Mononuclear cell (primary cell): Measurements from ENCODE around the gene MPIG6B. TPM values are rescaled to one million over a fixed set of nuclear protein-coding genes. Genes with fewer than 3 reads are reported as not detected.

Source experiments
- H3K27me3 ChIP-seq: 2 replicates; pipeline ENCODE4 v1.6.0; 2011; ENCODE audit warnings: low read length, control low read depth; ENCODE audit not compliant: insufficient read depth
- H3K4me1 ChIP-seq: 2 replicates; pipeline ENCODE4 v1.5.1; 2011; ENCODE audit warnings: mild to moderate bottlenecking, low read length, control low read depth; ENCODE audit not compliant: insufficient read depth
- H3K4me3 ChIP-seq: 2 replicates; pipeline ENCODE4 v1.5.1; 2011; ENCODE audit warnings: mild to moderate bottlenecking, low read length, moderate library complexity
- H3K9me3 ChIP-seq: 2 replicates; pipeline ENCODE4 v1.5.1; 2011; ENCODE audit warnings: low read depth, mild to moderate bottlenecking, control low read depth, low read length
- total RNA-seq: library from RNA; depleted of rRNA; stranded (reverse); fragments of >200 nt; gene quantifications from one replicate; pipeline ENCODE4 v1.2.3, GENCODE V29; 2012

Gene MPIG6B
- total RNA-seq, 1 donor: 11.5 TPM

DNA sequence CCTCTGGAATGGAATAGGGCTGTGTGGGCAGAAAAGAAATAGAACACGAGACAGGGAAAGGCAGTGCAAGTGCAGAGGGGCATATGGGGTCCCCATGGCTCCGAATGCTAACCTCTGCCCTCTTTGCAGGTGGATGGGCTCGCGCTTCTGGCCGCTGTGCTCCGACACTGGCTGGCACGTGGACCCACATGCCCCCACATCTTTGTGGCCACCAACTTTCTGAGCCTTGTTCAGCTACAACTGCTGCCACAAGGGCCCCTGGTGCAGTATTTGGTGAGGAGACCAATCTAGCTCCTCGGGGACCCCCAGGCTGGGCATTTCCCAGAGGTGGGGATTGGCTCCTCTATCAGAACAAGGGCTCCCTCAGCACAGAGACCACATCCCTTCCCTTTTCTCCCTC, 38.2 kb downstream of the MPIG6B start:
- Histone ChIP-seq H3K9me3 (no peaks in the 10 kb centered on the region), H3K4me3 (no peak overlapping the region), H3K27me3 (no peaks in the 10 kb centered on the region), H3K4me1 (no peaks in the 10 kb centered on the region)

DNA sequence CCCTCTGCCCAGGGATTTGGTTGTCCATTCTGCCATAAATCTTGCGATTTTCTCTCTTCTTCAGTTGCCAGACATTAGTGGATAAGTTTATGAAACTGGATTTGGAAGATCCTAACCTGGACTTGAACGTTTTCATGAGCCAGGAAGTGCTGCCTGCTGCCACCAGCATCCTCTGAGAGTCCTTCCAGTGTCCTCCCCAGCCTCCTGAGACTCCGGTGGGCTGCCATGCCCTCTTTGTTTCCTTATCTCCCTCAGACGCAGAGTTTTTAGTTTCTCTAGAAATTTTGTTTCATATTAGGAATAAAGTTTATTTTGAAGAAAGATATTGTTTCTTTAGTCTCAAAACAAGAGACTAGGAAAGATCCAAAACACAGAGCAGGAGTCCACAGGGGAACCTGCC, 39.2 kb downstream of the MPIG6B start, which contains the start of gene SAPCD1:
Gene SAPCD1 (plus strand): TSS at position 301 of the 400 bp plus-strand sequence. CDS start 399 bp downstream, outside the sequence.
- H3K27me3 ChIP-seq: no peaks in the 10 kb centered on the region
- no peaks in the 10 kb centered on the region for H3K9me3 ChIP-seq

DNA sequence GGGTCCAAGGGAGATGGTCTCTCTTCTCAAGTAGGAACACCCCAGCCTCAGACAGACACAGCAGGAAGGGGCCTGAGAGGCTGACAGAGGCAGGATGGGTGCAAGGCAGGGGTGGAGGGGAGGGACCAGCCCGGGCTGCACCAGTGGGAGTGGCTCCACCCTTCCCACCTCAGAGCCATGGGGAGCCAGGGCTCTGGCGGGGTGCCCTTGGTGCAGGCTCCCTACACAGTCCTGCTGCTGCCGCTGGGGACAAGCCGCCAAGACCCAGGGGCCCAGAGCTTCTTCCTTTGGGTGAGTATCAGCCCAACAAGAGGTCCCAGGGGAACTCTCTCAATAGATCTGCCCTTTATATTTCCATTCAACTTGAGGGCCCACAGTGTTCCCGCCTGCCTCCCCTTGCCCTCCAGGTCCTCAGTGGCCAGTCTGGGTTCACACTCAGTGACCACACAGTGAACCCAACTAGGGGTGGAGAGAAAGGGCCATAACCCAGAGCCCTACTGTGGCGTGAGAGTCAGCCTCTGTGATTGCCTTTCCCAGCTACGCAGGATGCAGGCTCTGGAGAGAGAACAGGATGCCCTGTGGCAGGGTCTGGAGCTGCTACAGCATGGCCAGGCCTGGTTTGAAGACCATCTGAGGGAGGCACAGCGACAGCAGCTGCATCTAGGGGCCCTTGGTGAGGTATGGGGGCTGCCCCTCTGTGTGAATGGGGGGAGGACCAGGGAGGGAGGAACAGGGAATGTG, 39.9 kb downstream of the MPIG6B start:
- Histone ChIP-seq H3K27me3 (no peaks in the 10 kb centered on the region), H3K4me1 (peaks cover 3% of the 10 kb centered on the region), H3K9me3 (no peaks in the 10 kb centered on the region), H3K4me3 (no peak overlapping the region)

More for the DNA sequence above, 39.2 kb downstream of the MPIG6B start, which contains the start of gene SAPCD1:
- H3K4me1 ChIP-seq: no peaks in the 10 kb centered on the region
- no peak within 1 kb of the TSS for H3K4me3 ChIP-seq

DNA sequence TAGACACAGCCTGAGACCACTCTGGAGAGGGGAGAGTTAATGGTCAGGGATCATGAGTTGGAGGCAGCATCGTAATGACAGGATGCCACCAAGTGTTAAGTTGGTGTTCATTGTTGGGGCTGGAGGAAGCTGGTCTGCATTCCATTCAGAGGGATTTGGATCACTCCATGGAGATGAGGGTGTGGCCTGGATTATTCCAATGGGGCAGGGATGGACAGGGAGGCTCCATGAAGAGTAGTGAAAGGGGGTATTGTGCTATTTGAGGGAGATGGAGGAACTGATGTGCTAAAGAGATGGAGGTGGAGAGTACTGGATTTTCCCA, 40.4 kb downstream of the MPIG6B start:
- H3K4me1 ChIP-seq: peaks cover 9% of the 10 kb centered on the region
- H3K4me3 ChIP-seq: no peak overlapping the region
- no peaks in the 10 kb centered on the region for H3K27me3 ChIP-seq
- H3K9me3 ChIP-seq: no peaks in the 10 kb centered on the region

DNA sequence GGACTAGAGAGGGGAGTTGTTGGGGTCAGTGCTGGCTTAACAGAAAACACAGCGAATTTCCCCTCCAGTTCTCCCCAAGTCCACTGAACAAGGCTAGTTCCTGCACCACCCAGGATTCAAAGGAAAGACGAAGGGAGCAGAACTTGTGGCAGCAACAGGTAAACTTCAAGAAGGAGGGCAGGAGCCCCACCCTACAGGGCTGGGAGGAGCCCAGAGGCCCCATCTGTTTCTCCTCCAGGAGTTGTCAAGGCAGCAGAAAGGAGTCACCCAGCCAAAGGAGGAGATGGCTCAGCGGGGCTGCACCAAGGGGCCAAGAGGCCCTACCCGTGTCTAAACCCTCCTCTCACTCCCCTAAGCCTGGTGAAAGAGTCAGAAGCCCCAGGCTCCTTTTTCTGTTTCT, 41.0 kb downstream of the MPIG6B start:
- Histone ChIP-seq H3K27me3 (no peaks in the 10 kb centered on the region), H3K9me3 (no peaks in the 10 kb centered on the region), H3K4me3 (no peak overlapping the region), H3K4me1 (peaks cover 15% of the 10 kb centered on the region)

DNA sequence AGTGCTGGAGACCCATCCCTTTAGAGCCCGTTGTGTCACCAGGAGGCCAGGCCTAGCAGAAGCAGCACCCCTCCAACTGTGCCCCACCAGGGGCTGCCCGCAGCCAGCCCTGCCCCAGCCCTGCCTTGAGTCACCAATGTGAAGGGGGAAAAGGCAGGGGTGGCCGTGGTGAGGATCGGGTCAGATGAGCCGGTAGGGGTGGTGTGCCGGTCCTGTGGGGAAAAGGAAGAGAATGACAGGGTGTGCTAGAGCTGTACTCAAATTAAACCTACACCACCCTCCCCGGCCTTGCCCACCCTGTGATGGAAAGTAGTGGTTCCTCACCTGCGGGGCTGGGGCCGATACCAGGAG, 42.4 kb downstream of the MPIG6B start:
- Histone ChIP-seq H3K4me1 (peaks cover 20% of the 10 kb centered on the region), H3K9me3 (no peaks in the 10 kb centered on the region), H3K27me3 (no peaks in the 10 kb centered on the region), H3K4me3 (no peak overlapping the region)

DNA sequence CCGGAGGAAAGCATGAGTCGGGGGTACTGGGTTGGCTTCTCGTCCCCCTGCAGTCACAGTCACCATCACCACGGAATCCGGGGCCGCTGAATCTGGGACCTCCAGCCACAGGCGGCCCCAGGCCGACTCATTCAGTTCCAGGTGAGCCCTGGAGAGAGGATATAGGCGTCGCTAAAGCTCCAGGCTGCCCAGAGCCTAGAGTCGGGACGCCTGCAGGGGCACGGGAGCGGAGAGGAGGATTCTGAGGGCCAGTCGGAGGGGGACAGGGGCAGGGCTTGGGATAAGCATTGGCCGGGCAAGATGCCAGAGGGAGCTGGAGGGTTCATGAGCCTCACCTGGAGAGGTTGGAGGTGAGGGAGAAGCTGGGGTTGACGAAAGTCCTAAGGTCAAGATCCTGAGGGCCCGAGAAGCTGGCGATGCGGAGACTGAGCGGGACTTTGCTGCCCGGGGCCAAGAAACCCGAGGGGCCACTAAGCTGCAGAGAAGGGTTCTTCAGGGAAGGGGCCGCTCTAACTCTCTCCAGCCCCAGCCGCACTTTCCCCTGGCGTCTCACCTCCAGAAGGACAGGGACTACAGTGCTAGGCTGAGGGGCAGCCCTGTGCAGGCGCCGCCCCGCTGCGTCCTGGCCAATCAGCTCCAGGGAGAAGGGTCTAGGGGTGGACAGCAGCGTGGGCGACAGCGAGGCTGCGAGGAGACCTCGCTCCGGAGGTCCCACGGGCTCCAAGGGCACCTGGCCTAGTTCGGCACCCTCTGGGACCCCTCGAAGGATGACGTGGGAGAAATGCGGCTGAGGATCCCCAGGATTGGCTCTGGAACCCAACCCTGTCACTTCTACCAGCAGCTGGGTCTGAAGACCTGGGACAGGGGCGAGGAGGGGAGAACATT, 43.0 kb downstream of the MPIG6B start:
- Histone ChIP-seq H3K27me3 (no peaks in the 10 kb centered on the region), H3K9me3 (no peaks in the 10 kb centered on the region), H3K4me3 (no peak overlapping the region), H3K4me1 (peaks cover 20% of the 10 kb centered on the region)

DNA sequence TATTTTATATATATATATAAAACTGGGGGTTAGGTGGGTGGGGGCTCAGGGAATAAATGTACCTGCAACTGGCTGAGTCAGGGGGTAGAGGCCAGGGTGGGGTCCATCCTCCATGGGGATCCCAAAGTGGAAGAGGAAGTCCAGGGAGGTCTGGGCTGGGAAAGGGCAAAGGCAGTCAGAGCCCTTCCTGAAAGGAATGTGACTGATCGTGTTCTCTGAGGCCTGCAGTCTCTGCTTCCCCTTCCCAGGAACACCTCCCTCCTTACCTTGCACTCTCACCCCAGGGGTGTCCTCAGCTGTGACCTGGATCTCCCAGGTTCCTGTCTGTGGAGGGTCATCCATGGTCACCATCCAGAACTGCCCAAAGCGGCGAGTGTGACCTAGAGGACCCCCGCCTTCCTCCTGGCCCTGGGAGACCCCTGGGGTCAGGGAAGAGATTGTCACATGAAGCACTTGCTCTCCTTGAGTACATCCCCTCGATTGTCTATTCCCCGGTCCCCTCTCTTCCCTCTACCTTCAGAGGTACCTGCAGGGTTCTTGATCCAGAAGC, 44.0 kb downstream of the MPIG6B start:
- Histone ChIP-seq H3K9me3 (no peaks in the 10 kb centered on the region), H3K4me1 (peaks cover 22% of the 10 kb centered on the region), H3K27me3 (no peaks in the 10 kb centered on the region), H3K4me3 (no peak overlapping the region)

DNA sequence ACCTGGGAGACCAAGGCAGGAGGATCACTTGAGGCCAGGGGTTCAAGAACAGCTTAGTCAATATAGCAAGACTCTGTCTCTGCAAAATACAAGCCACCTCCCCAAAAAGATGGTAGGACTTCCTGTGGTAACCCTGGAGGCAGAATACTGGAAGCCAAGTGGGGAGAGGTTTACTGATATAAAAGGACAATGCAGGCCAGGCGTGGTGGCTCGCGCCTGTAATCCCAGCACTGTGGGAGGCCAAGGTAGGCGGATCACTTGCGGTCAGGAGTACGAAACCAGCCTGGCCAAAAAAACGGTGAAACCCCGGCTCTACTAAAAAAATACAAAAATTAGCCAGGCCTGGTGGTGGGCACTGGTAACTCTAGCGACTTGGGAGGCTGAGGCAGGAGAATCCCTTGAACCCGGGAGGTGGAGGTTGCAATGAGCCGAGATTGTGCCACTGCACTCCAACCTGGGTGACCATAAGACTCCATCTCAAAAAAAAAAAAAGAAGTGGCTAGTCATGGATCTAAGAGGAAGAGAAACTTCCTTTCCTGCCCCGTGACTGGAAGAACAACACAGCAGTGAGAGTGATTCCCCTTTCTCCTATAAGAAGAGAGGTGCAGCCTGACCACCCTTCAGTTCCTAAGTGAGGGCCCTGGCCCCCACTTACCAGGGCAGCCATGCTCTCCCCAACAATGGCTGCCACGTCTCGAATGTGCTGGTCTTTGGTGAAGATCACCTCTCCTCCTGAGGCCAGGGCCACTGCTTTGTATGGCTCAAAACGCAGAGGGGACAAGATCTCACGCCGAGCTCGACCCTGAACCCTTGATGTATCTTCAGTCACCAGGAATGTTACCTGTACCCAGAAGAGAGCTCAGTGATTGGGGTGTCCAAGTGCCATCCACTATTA, 45.4 kb downstream of the MPIG6B start:
- Histone ChIP-seq H3K9me3 (no peaks in the 10 kb centered on the region), H3K4me1 (peaks cover 35% of the 10 kb centered on the region), H3K27me3 (no peaks in the 10 kb centered on the region), H3K4me3 (no peak overlapping the region)

DNA sequence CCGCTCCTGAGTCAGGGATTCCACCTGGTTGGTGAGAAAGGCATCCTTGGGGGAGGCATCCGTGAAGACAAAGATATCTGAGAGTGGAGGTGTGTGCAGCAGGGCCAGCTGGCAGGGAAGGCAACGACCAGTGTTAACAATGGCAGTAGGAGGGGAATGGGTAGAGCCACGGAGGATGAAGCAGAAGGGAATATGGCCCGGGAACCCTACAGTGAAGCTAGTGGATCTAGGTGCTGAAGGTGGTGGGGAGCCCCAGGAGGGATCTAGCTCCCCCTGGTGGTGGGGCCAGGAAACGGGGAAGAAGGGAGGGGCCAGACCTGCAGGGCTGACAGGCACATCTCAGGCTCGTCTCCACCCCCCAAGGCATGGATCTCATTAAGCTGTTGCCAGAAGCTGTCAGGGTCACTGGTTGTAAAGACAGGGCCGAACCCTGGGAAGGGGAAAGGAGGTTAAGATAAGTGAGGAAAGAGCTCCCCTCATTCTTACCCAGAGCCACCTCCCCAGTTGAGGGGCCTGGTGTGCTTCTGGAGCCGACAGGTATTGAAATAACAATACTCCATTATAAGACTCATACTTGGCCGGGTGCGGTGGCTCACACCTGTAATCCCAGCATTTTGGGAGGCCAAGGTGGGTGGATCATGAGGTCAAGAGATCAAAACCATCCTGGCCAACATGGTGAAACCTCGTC, 46.7 kb downstream of the MPIG6B start:
- no peaks in the 10 kb centered on the region for H3K27me3 ChIP-seq
- H3K4me1 ChIP-seq: peaks cover 35% of the 10 kb centered on the region
- no peaks in the 10 kb centered on the region for H3K9me3 ChIP-seq
- H3K4me3 ChIP-seq: no peak overlapping the region

DNA sequence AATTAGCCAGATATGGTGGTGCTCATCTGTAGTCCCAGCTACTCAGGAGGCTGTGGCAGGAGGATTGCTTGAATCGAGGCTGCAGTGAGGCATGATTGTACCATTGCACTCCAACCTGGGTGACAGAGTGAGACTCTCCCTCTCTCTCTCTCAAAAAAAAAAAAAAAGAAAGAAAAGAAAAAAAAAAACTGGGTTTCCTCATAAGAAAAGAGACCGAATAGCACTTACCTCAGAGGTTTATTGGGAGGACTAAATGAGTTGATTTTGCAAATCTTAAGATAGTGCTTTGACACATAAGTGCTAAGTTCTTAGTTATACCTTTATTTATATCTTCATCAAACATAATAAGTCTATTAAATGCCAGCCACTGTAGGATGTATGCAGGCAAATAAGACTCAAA, 47.7 kb downstream of the MPIG6B start:
- no peak overlapping the region for H3K4me3 ChIP-seq
- H3K9me3 ChIP-seq: no peaks in the 10 kb centered on the region
- H3K27me3 ChIP-seq: no peaks in the 10 kb centered on the region
- H3K4me1 ChIP-seq: peaks cover 35% of the 10 kb centered on the region

DNA sequence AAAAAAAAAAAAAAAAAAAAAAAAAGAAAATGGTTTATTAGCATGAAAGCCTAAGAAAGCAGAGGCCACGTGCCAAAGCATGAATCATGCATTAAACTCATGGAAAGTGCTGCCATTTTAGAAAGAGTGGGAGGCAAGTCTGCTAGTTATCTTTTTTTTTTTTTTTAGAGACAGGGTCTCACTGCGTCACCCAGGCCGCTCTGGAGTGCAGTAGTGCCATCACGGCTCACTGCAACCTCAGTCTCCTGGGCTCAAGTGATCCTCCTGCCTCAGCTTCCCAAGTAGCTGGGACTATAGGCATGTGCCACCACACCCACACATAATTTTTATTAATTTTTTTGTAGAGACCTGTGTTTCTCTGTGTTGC, 48.8 kb downstream of the MPIG6B start:
- Histone ChIP-seq H3K4me1 (peaks cover 46% of the 10 kb centered on the region), H3K9me3 (no peaks in the 10 kb centered on the region), H3K27me3 (no peaks in the 10 kb centered on the region), H3K4me3 (no peak overlapping the region)

DNA sequence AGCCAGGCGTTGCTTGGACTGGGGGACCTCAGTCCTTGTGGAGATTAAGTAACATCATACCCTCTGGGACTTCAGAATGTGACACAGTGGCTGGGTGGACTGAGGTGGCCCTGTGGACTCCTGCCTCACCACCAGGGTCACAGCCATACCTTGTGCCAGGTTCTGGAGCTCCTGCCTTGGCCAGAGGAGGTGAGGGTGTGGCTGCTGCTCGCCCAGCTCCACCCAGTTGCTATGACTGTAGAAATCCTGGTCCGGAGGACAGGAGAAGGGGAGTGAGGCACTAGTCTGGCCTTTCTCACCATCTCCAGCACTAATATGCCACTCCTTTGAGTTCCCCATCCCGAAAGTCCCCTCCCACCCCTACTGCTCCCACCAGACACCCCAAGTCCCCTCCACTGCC, 52.0 kb downstream of the MPIG6B start:
- peaks cover 32% of the 10 kb centered on the region for H3K4me1 ChIP-seq

More for the DNA sequence above, 52.0 kb downstream of the MPIG6B start:
- Histone ChIP-seq H3K9me3 (no peaks in the 10 kb centered on the region), H3K4me3 (no peak overlapping the region), H3K27me3 (no peaks in the 10 kb centered on the region)
